DMS 273 treated with DMSO at 0.1 percent for 48 hours (cell line): ENCODE data around the gene CSTF2.

ENCODE experiments used
- DNase-seq: peaks from one replicate; lab custom pipeline; 2025; lab: John Stamatoyannopoulos, UW

CSTF2 gene

DNA sequence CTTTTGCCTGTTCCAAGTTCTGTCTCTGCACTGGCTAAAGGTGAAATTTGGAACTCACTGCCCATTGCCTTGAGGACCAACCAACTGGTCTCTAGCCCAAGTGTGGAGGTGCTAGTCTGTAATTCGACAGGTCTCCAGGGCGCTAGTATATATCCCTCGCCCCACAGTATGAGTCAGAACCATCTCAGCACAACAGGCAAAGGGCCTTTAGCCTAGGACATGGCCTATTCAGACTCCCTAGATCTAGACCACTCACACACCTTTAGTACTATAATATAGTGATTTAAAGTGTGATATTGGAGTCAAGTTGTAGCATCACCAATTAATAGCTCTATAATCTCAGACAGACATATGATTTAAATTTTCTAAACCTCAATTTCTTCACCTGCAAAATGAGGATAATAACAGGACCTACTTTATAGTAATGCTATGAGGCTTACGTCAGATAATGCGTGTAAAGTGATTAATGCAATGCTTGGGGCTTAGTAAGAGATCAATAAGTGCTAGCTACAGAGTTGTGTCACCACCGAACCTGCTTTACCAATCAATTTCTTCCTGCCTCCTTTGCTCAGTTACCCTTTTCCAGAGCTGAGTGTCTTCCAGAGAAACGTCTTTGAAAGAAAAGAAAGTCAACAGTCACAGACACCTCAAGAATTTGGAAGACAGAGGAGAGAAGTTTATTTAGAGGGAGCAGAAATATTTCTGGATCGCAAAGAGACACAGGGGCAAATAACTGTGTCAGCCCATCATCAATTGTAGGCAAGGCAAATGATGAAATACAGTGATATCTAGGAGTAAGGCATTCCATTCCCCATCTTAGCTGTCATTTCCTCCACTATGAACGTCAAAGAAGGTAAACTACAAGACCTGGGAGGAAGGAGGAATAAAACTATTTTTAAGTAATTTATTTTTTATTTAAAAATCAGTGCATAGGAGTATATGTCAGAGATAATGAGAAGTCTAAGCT, 51.7 kb downstream of the CSTF2 start:
- DNase-seq = no peak

DNA sequence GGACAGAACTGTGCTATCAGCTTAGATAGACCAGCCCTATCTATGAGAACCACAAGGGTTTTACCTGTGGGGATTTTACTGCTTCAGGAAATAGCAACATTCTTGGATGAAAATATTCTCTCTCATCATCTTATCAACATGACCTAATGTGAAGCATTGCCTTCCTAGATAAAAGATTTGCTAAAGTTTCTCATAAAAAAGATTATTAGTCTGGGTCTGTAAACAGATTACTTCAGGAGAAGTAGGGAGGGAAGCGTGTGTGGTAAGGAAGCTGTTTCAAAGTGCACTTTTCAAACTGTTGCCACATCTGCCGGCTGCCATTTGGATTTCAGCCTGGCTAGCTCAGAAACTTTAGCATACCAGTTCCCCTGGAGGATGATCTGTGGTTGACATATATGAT, 54.1 kb downstream of the CSTF2 start, which contains the start of gene NOX1:
TSS of gene NOX1 (minus strand) at position 35 of the 400 bp plus-strand sequence. CDS start 220 bp downstream, outside the sequence.
- DNase-seq = no peak

DNA sequence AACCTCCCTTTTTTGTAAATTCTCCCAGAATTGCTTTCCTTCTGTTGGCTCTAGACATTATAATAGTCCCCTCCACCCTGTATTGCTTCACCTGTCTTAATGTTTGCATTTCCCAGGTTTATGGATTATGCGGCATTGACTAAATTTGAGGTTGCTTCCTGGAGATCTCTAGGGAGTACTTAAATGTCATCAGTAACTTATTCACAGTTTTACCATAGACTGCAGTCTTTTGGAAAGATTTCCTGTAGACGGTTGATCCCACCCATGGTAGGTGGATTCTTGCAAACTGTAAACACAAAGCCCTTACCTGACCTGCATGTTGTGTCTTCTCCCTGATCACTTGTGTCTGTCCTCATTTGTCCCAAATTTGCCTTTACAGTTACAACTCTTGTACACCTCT, 60.2 kb downstream of the CSTF2 start:
- no peak for DNase-seq

DNA sequence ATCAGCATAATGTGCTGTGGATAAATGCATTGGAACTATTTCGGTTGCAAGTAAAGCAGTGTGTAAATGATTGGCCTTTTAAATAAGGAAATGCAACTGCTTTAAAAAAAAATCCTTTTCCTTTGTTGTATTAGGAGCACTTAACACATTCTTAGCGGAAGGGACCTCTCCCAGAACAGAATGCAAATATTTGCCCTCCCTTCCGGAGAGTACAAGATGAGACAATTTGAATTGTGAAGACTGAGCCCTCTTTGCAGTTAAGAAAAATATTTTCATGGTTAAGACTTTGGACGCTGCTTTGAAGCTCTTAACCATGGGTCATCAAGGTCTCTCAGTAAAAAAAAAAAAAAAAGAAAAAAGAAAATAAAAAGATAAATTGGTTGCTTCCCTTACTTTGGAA, 63.5 kb downstream of the CSTF2 start:
- DNase-seq = no peak
